Natural killer cell (primary cell): Measurements from ENCODE around the gene PRPF31. TPM values are rescaled to one million over a fixed set of nuclear protein-coding genes. Genes with fewer than 3 reads are reported as not detected.

ENCODE experiments used
- ATAC-seq, 3 donors: fragments of 150-1000 bp in 2 of 3; fragments of 200-7000 bp in 1 of 3; cut with Tn5 transposase; 1 replicate in 1 of 3; 2 replicates in 2 of 3; pipeline ENCODE4 v1.10.0; 2021; ENCODE audit warnings: mild to moderate bottlenecking in 2 of 3, moderate library complexity in 2 of 3
- DNase-seq, 2 donors: peaks; one replicate each; pipeline versions ENCODE4 v3.0.0 to v3.0.0-alpha.2; 2013 to 2021; ENCODE audit warnings: mixed read lengths in 1 of 2
- H3K27ac ChIP-seq: one replicate; pipeline ENCODE4 v1.5.1; 2013; ENCODE audit warnings: mild to moderate bottlenecking, low read length
- H3K27me3 ChIP-seq: one replicate; pipeline ENCODE4 v1.6.1; 2013; ENCODE audit warnings: low read length; ENCODE audit not compliant: control insufficient read depth, insufficient read depth
- H3K36me3 ChIP-seq: one replicate; pipeline ENCODE4 v1.6.1; 2013; ENCODE audit warnings: low read length; ENCODE audit not compliant: control insufficient read depth, insufficient read depth
- H3K4me1 ChIP-seq: one replicate; pipeline ENCODE4 v1.6.1; 2013; ENCODE audit warnings: low read length; ENCODE audit not compliant: control insufficient read depth, insufficient read depth
- H3K4me3 ChIP-seq: one replicate; pipeline ENCODE4 v1.5.1; 2013; ENCODE audit warnings: low read length
- H3K9me3 ChIP-seq: one replicate; pipeline ENCODE4 v1.6.1; 2013; ENCODE audit warnings: low read length; ENCODE audit not compliant: control insufficient read depth, insufficient read depth
- H3K27ac Mint-ChIP-seq, 2 donors: one replicate each; pipeline ENCODE4 v1.8.0; 2022; ENCODE audit warnings: mild to moderate bottlenecking in 2 of 2, mixed read lengths in 2 of 2, moderate library complexity in 1 of 2
- H3K27me3 Mint-ChIP-seq, 2 donors: one replicate each; pipeline ENCODE4 v1.8.0; 2022; ENCODE audit warnings: low read depth in 2 of 2, mixed read lengths in 2 of 2
- H3K36me3 Mint-ChIP-seq: one replicate; pipeline ENCODE4 v1.8.0; 2022; ENCODE audit warnings: mixed read lengths
- H3K4me1 Mint-ChIP-seq, 2 donors: one replicate each; pipeline ENCODE4 v1.8.0; 2022; ENCODE audit warnings: mixed read lengths in 2 of 2
- H3K4me3 Mint-ChIP-seq: one replicate; pipeline ENCODE4 v1.8.0; 2022; ENCODE audit warnings: mild to moderate bottlenecking, moderate library complexity, mixed read lengths
- H3K9me3 Mint-ChIP-seq, 2 donors: one replicate each; pipeline ENCODE4 v1.8.0; 2022; ENCODE audit warnings: mixed read lengths in 2 of 2
- WGBS: methylation state at CpG from one replicate; pipeline ENCODE4 v1.1.7; 2013; ENCODE audit warnings: missing lambda C conversion rate; ENCODE audit not compliant: insufficient coverage; 5-methylcytosine and 5-hydroxymethylcytosine counted together
- intact Hi-C: fragments of 100-400 bp; cut with micrococcal nuclease; formaldehyde crosslinking; loops from one replicate; pipeline ENCODE4 v1.14.2; 2022
- total RNA-seq, 4 donors: library from RNA; stranded (reverse); fragments of 120-200 nt in 1 of 4; gene quantifications; one replicate each; pipeline versions ENCODE4 v1.2.3 to v1.2.4, GENCODE V29; 2013 to 2022
- TF ChIP-seq, protein P1 (sequence below): fragments of 200-600 bp; IDR thresholded peaks from one replicate; pipeline ENCODE4 v1.8.0; 2022; ENCODE audit warnings: antibody characterized with exemption

The PRPF31 gene
- total RNA-seq, 3 donors from 2014 or later (not counting 1 experiment from before 2014, with no cell fraction given) = 64.4 to 65.9 (median 64.9) TPM

DNA sequence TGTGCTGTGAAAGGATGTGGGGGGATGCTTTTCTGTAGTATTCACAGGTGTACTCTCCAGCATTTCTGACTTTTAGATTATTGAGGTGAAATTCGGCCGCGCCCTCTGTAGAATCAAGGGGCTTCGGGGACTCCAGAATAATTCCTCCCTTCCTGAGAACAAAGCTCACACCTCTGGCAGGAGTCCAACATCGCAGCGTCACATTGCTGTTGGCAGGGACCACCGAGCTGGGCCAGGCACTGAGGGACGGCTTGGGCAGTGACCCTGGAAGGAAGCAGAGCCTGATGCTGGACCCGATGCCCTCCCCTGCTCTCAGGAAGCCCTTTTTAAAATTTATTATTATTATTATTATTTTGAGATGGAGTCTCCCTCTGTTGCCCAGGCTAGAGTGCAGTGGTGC, 40.7 kb upstream of the PRPF31 start:
- TF ChIP-seq, protein P1, sequence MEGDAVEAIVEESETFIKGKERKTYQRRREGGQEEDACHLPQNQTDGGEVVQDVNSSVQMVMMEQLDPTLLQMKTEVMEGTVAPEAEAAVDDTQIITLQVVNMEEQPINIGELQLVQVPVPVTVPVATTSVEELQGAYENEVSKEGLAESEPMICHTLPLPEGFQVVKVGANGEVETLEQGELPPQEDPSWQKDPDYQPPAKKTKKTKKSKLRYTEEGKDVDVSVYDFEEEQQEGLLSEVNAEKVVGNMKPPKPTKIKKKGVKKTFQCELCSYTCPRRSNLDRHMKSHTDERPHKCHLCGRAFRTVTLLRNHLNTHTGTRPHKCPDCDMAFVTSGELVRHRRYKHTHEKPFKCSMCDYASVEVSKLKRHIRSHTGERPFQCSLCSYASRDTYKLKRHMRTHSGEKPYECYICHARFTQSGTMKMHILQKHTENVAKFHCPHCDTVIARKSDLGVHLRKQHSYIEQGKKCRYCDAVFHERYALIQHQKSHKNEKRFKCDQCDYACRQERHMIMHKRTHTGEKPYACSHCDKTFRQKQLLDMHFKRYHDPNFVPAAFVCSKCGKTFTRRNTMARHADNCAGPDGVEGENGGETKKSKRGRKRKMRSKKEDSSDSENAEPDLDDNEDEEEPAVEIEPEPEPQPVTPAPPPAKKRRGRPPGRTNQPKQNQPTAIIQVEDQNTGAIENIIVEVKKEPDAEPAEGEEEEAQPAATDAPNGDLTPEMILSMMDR = no peak
- Histone ChIP-seq H3K36me3 (no peaks in the 10 kb centered on the region), H3K4me1 (no peaks in the 10 kb centered on the region), H3K4me3 (no peak overlapping the region), H3K9me3 (no peaks in the 10 kb centered on the region), H3K27ac (no peak overlapping the region), H3K27me3 (no peaks in the 10 kb centered on the region)
- DNase-seq (no peak), ATAC-seq (no peak)
- intact Hi-C loops = no loop called here
- Mint-ChIP-seq H3K9me3 (no peaks in the 10 kb centered on the region), H3K36me3 (no peaks in the 10 kb centered on the region), H3K4me1 (no peaks in the 10 kb centered on the region), H3K27ac (no peak overlapping the region), H3K27me3 (no peaks in the 10 kb centered on the region), H3K4me3 (no peak overlapping the region)
- WGBS = 91% methylated on average over 8 of the region's 9 CpGs

DNA sequence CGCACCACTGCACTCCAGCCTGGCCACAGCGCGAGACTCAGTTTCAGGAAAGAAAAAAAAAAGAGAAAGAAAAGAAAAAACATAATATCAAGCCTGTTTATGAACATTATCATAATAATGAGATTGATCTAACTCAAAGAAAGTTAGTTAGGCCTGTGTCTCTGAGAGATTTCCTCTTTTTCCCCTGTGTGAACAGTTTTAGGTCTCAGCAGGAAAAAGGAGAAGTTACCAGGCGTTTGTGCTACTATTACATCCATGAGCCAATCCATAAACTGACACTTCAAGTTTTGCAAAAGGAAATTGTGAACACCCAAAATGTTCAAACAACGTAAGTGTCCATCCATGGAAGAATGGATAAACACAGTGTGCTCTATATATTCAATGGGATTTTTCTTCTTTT, 38.2 kb upstream of the PRPF31 start:
- no peak for ATAC-seq
- Histone ChIP-seq H3K27me3 (no peaks in the 10 kb centered on the region), H3K4me3 (no peak overlapping the region), H3K36me3 (no peaks in the 10 kb centered on the region), H3K9me3 (no peaks in the 10 kb centered on the region), H3K4me1 (no peaks in the 10 kb centered on the region), H3K27ac (no peak overlapping the region)
- H3K9me3 Mint-ChIP-seq = no peaks in the 10 kb centered on the region
- intact Hi-C loops = no loop called here
- 83% methylated on average over 1 of the region's 5 CpGs for WGBS
- no peaks in the 10 kb centered on the region for H3K36me3 Mint-ChIP-seq
- TF ChIP-seq, protein P1 = no peak
- no peak overlapping the region for H3K4me3 Mint-ChIP-seq
- H3K4me1 Mint-ChIP-seq = no peaks in the 10 kb centered on the region
- no peak for DNase-seq
- no peak overlapping the region for H3K27ac Mint-ChIP-seq
- H3K27me3 Mint-ChIP-seq = no peaks in the 10 kb centered on the region

DNA sequence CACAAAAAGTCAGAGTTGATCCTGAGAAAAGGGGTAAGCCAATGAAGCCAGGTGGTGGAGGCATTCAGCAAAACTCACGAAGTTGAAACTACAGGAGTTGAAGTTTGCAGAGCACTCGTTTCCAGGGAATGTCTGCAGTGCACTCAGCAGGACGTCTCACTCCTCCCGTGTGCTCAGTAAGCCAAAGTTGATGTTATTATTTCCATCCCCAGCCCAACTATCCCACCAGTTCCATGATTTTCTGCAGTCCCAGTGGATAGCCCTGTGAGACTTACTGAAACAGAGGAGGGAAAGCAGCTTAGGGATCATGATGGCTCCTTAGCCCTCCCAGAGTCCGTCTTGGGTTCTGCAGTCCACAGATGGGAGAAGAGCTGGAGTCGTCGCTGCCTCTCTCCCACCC, 34.5 kb upstream of the PRPF31 start, which contains the start of gene TARM1:
Gene TARM1, minus strand, starts transcription at position 334 of the 400 bp plus-strand sequence. Its CDS starts 25 bp downstream, at position 309.
- Histone ChIP-seq H3K4me3 (no peak within 1 kb of the TSS), H3K9me3 (no peaks in the 10 kb centered on the region), H3K27ac (no peak within 1 kb of the TSS), H3K4me1 (no peaks in the 10 kb centered on the region), H3K36me3 (no peaks in the 10 kb centered on the region), H3K27me3 (no peaks in the 10 kb centered on the region)
- no peaks in the 10 kb centered on the region for H3K4me1 Mint-ChIP-seq
- H3K4me3 Mint-ChIP-seq = no peak within 1 kb of the TSS
- no peaks in the 10 kb centered on the region for H3K9me3 Mint-ChIP-seq
- ATAC-seq (no peak), DNase-seq (no peak)
- H3K36me3 Mint-ChIP-seq = no peaks in the 10 kb centered on the region
- WGBS = 93% methylated on average over 7 of the region's 7 CpGs
- intact Hi-C loops = no loop called here
- TF ChIP-seq, protein P1 = no peak
- no peak within 1 kb of the TSS for H3K27ac Mint-ChIP-seq
- H3K27me3 Mint-ChIP-seq = no peaks in the 10 kb centered on the region

DNA sequence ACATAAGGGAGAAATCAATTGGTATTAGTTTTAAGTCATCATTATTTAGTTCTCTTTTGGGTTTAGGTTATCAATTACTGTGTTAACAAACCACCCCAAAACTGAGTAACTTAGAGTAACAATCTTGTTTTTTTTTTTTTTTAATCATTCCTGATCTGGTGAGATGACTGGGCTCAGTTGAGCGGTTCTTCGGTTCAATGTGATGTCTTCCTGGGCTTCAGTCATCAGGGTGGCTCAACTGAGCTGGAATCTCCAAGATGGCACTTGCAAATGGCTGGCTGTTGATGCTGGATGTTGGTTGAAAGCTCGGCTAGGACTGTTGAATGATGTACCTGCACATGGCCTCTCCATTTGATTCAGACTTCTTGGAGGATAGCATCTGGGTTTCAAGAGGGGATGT, 31.1 kb upstream of the PRPF31 start:
- DNase-seq (no peak), ATAC-seq (no peak)
- Histone ChIP-seq H3K4me3 (no peak overlapping the region), H3K36me3 (no peaks in the 10 kb centered on the region), H3K9me3 (no peaks in the 10 kb centered on the region), H3K27ac (no peak overlapping the region), H3K27me3 (no peaks in the 10 kb centered on the region), H3K4me1 (no peaks in the 10 kb centered on the region)
- H3K4me3 Mint-ChIP-seq = no peak overlapping the region
- H3K27ac Mint-ChIP-seq = no peak overlapping the region
- H3K36me3 Mint-ChIP-seq = no peaks in the 10 kb centered on the region
- 83% methylated on average over 3 of the region's 3 CpGs for WGBS
- intact Hi-C loops = no loop called here
- no peaks in the 10 kb centered on the region for H3K9me3 Mint-ChIP-seq
- TF ChIP-seq, protein P1 = no peak
- no peaks in the 10 kb centered on the region for H3K4me1 Mint-ChIP-seq
- peaks cover 0 to 6% of the 10 kb centered on the region in 2 donors for H3K27me3 Mint-ChIP-seq
